GM19467 (cell line): ENCODE data around the gene HSF2BP.
"Not testable (repeated sequence)": the region's sequence is repeated elsewhere in the genome, so short reads cannot be mapped to it uniquely, and the experiment has no call there.

Experiments used
- ATAC-seq: cut with Tn5 transposase; IDR thresholded peaks from one replicate; pipeline ENCODE4 v1.9.1; 2021; ENCODE audit warnings: mild to moderate bottlenecking, moderate library complexity; ENCODE audit not compliant: unreplicated experiment

HSF2BP gene

DNA sequence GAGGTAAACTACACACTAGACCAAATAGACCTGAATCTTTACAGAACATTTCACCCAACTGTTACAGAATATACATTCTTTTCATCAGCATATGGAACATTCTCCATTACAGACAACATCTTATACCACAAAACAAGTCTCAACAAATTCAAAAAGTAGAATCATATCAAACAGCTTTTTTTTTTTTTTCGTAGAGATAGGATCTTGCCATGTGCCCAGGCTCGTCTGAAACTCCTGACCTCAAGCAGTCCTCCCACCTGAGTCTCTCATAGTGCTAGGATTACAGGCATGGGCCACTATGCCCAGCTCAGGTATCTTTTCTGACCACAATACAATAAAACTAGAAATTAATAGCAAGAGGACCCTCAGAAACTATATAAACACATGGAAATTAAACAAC, 36.5 kb downstream of the HSF2BP start:
- ATAC-seq = no peak

DNA sequence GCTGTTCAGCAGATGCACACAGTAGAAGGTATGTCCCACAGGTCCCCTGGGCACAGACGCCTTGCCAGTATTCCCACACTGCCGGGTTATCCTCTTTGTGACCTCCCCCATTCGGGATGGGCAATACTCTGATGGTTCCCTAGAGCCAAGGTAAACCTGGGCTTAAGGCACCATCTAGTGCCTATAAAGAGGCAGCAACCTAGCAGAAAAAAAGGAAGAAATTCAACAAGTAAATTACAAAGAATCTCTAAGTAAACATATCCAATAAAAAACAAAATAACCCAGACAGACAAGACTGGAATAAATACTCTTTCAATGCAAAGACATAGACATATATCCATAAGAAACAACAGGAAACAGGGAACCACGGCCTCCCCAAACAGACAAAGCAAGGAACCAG, 39.4 kb downstream of the HSF2BP start:
- ATAC-seq = no peak

DNA sequence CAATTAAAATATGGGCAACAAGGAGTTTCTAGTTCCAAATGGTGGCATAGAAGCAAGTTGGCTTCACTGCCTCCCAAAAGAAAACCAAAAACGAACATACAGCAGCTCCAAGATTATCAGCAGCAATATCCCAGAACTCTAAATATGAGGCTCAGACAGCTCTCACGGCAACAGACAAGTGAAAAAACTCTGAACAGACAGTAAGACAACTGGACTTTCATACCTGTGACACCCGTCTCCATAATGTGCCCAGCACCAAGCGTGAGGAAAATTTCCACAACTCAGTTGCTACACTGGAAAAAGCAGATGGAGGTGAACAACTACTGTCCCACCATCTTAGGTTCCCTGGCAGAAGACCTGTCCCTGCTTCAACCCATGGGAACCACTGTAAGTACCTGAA, 39.9 kb downstream of the HSF2BP start:
- no peak for ATAC-seq

DNA sequence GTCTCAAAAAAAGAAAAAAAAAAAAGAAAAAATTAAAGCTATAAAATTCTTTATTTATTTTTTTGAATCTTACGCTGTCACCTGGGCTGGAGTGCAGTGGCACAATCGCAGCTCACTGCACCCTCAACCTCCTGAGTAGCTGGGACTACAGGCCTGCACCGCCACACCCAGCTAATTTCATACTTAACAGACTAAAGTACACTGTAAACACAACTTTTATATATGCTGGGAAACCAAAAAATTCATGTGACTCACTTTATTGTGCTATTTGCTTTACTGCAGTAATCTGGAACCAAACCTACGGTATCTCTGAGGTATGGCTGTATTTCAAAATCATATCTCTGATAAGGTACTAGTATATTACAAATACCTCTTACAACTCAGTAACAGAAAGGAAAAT, 40.3 kb downstream of the HSF2BP start:
- ATAC-seq = no peak

GRCh38 chr21:43616861-43617260, 42.4 kb downstream of the HSF2BP start:
- ATAC-seq = not testable (repeated sequence)

GRCh38 chr21:43614839-43615238, 44.4 kb downstream of the HSF2BP start:
- ATAC-seq = no peak

- no peak for ATAC-seq
These were observed 45.3 kb downstream of the HSF2BP start for GRCh38 chr21:43613755-43614638.

DNA sequence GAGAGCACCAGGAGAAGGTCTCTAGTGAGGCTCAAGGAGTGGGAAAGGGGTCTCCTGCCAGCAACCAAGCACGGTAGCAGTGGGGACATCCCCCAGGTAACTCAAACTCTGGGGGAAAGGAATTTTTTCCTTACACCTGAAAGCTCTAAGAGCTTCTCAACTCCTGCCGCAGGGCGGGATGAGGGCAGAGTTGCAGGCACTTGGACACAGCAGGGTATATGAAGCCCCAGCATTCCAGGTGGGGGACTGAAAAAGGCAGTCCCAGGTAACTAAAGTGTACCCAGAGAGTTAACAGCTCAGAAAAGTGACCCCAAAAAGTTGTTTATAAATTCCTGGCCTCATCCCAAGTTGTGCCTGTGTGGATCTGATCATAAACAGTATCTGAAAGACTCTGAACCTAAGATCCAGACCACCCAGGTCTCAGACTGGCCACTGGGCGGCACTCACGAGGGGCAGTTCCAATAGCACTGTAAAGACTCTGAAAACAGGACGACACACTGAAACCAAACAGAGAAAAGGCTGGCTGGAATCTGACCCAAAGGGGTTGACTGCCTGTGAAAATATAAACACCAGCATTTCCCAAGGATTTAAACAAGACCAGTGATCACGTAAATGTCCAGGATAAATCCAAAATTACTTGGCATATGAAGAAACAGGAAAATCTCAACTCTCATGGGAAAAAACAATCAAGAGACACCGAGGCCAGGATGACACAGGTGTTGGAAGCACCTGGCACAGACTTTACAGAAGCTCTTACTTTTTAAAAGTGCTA, 47.5 kb downstream of the HSF2BP start:
- ATAC-seq = no peak

GRCh38 chr21:43609501-43610340, 49.6 kb downstream of the HSF2BP start:
- no peak for ATAC-seq

GRCh38 chr21:43608664-43609063, 50.6 kb downstream of the HSF2BP start:
- no peak for ATAC-seq

DNA sequence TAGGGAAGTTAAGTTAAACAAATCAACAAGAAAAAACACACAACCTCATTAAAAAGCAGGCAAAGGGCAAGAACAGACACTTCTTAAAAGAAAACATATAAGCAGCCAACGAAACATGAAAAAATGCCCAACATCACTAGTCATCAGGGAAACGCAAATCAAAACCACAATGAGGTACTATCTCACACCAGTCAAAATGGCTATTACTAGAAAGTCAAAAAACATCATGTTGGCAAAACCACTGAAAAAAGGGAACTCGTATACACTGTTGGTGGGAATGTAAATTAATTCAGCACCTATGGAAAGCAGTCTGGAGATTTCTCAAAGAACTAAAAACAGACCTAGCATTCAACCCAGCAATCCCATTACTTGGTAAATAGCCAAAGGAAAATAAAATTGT, 51.1 kb downstream of the HSF2BP start:
- no peak for ATAC-seq

DNA sequence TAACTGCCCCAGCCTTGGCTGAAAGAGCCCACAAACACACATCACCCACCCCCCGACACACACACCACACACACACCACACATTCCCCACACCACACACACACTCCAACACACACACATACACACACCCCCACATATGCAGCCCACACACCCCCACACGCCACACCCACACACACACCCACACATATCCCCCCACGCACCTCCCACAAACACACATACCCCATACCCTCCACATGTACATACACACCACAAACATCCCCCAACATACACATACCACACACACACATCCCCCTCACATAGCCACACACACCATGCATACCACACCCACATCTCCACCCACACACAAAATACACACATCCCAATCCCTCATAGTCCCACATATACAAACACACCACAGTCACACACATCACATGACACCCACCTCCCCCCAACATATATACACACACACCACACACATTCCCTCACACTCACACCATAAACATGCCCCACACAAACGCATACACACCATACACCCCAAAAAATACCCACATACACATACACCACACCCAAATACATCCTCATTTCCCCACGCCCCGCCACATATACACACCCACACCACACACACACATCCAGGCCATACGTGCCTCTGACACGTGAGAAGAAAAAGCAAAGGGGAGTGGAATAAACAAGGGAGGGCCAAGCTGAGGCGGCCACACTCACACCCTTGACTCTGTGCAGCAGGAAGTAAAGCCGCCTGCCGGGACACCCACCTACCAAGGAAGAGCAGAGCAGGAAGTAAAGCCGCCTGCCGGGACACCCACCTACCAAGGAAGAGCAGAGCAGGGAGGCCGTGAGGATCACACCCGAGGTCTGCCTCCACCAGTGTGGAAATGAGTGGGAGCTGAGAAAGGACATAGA, 53.7 kb downstream of the HSF2BP start:
- ATAC-seq = no peak

- no peak for ATAC-seq
These were observed 54.6 kb downstream of the HSF2BP start for GRCh38 chr21:43604505-43605204.

GRCh38 chr21:43603641-43604504, 55.4 kb downstream of the HSF2BP start:
- no peak for ATAC-seq

- no peak for ATAC-seq
These were observed 56.1 kb downstream of the HSF2BP start for GRCh38 chr21:43603233-43603626.

- no peak for ATAC-seq
These were observed 56.7 kb downstream of the HSF2BP start for GRCh38 chr21:43602266-43603232.

DNA sequence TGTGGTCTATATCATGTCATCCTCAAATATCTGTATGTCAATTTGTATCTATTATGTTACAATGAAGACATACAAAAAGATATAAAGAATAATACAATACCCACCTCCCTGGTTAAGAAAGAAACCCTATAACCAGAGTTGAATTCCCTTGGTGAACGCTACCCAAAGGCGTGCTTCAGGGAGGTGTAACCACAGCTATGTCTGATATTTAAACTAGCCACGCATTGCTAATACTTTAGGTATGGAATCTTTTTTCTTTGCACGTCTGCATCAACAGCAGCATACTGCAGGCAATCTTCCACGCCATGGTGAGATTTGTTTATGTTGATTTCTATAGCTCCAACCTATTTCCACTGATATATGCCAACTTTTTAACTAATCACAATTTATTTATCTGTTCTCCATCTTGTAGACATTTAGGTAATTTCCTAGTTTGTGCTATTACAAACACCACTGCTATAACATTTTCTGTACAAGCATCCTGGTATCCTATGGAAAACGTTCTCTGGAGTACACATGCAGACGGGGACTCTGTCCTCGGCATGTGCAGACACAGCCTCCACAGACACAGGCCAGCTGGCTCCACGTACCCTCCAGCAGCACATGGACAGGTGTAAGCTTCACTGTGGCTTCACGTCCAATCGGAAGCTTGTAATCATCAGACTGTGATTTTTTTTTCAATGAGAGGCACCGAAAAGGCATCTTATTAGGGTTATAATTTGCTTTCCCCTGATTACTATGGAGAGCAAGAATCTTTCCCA, 58.5 kb downstream of the HSF2BP start:
- ATAC-seq = no peak
